H1 (cell line): Measurements from ENCODE around the gene HMGCS2. TPM values are rescaled to one million over a fixed set of nuclear protein-coding genes. Genes with fewer than 3 reads are reported as not detected.

Experiments used
- CTCF ChIA-PET: fragments of 300-600 bp; sonication (Branson Sonifier 250); formaldehyde crosslinking; loops from one replicate; lab custom pipeline; 2021; ENCODE audit not compliant: partially characterized antibody; lab: Charles Lee
- POLR2A ChIA-PET: fragments of 300-600 bp; sonication (Branson Sonifier 250); formaldehyde crosslinking; loops from one replicate; lab custom pipeline; 2021; ENCODE audit warnings: inconsistent platforms; ENCODE audit not compliant: partially characterized antibody; lab: Charles Lee
- DNase-seq, 2 experiments: peaks; one replicate each; pipeline versions ENCODE4 v3.0.0 to v3.0.0-alpha.2; 2010 to 2022; ENCODE audit warnings: low spot score in 2 of 2, low read depth in 1 of 2, mixed read lengths in 1 of 2
- FAIRE-seq: peaks from 2 replicates; lab custom pipeline; 2011; peaks lifted over from hg19 to GRCh38; lab: Jason Lieb, UNC
- H2AFZ ChIP-seq: 2 replicates; pipeline ENCODE4 v1.8.1; 2012; ENCODE audit warnings: low read length, inconsistent platforms
- H2AK5ac ChIP-seq: 2 replicates; pipeline ENCODE4 v1.6.1; 2013; ENCODE audit warnings: low read depth, low read length
- H2BK120ac ChIP-seq: replicated peaks from 2 replicates; pipeline ENCODE3; 2013; ENCODE audit warnings: low read depth, low read length, inconsistent platforms
- H2BK12ac ChIP-seq: 2 replicates; pipeline ENCODE4 v1.6.1; 2013; ENCODE audit warnings: low read depth, low read length
- H2BK15ac ChIP-seq: 2 replicates; pipeline ENCODE4 v1.6.1; 2013; ENCODE audit warnings: low read length
- H2BK20ac ChIP-seq: 2 replicates; pipeline ENCODE4 v1.6.1; 2013; ENCODE audit warnings: low read length
- H2BK5ac ChIP-seq: 2 replicates; pipeline ENCODE4 v1.6.1; 2013; ENCODE audit warnings: low read depth, low read length
- H3K14ac ChIP-seq: 2 replicates; pipeline ENCODE4 v1.6.1; 2013; ENCODE audit warnings: inconsistent platforms; ENCODE audit not compliant: insufficient read length
- H3K18ac ChIP-seq: 2 replicates; pipeline ENCODE4 v1.6.1; 2013; ENCODE audit warnings: low read length; ENCODE audit errors: extremely low read depth
- H3K23ac ChIP-seq: 2 replicates; pipeline ENCODE4 v1.6.1; 2013; ENCODE audit warnings: inconsistent platforms; ENCODE audit not compliant: insufficient read length
- H3K23me2 ChIP-seq: 2 replicates; pipeline ENCODE4 v1.6.1; 2013; ENCODE audit warnings: low read depth, low read length
- H3K27ac ChIP-seq: 2 replicates; pipeline ENCODE4 v1.6.1; 2011; ENCODE audit warnings: low read depth, low read length, inconsistent platforms
- H3K27me3 ChIP-seq, 4 experiments: replicated peaks in 1 of 4; 1 replicate in 1 of 4; 2 replicates in 3 of 4; pipeline versions ENCODE4 v1.6.1 to v1.8.1; 2011 to 2013; ENCODE audit warnings: low read length in 3 of 4, mild to moderate bottlenecking in 3 of 4, inconsistent platforms in 2 of 4, mixed read lengths in 2 of 4, moderate library complexity in 1 of 4; ENCODE audit not compliant: control insufficient read depth in 3 of 4, insufficient read depth in 3 of 4; ENCODE audit errors: extremely low read depth in 1 of 4
- H3K36me3 ChIP-seq, 4 experiments: 2 replicates each; pipeline versions ENCODE4 v1.6.1 to v1.8.1; 2011 to 2013; ENCODE audit warnings: mild to moderate bottlenecking in 4 of 4, low read length in 3 of 4, moderate library complexity in 2 of 4, control low read depth in 1 of 4, inconsistent platforms in 1 of 4; ENCODE audit not compliant: insufficient read depth in 4 of 4, control insufficient read depth in 2 of 4
- H3K4ac ChIP-seq: replicated peaks from 2 replicates; pipeline ENCODE3; 2013; ENCODE audit warnings: low read length, low read depth, mixed read lengths, inconsistent platforms; ENCODE audit not compliant: insufficient read length
- H3K4me1 ChIP-seq, 4 experiments: replicated peaks in 1 of 4; 1 replicate in 1 of 4; 2 replicates in 3 of 4; pipeline versions ENCODE4 v1.6.1 to v1.8.1; 2011 to 2013; ENCODE audit warnings: low read length in 3 of 4, inconsistent platforms in 2 of 4, mixed read lengths in 1 of 4; ENCODE audit not compliant: insufficient read depth in 4 of 4, control insufficient read depth in 3 of 4
- H3K4me2 ChIP-seq, 2 experiments: 2 replicates each; pipeline versions ENCODE4 v1.6.1 to v1.8.1; 2011 to 2013; ENCODE audit warnings: low read depth in 2 of 2, low read length in 2 of 2, control low read depth in 1 of 2, inconsistent platforms in 1 of 2, mild to moderate bottlenecking in 1 of 2; ENCODE audit not compliant: insufficient read depth in 1 of 2
- H3K4me3 ChIP-seq, 4 experiments: fragments of 200-600, 300-600 bp in 1 of 4; sonication (generic), shearing (Covaris generic), sonication (Bioruptor Twin) in 1 of 4; 2 replicates each; pipeline versions ENCODE4 v1.5.1 to v1.8.1; 2011 to 2016; ENCODE audit warnings: low read length in 4 of 4, low read depth in 3 of 4, control low read depth in 2 of 4, inconsistent platforms in 2 of 4, mild to moderate bottlenecking in 2 of 4, mixed read lengths in 1 of 4, moderate library complexity in 1 of 4; ENCODE audit not compliant: insufficient read depth in 2 of 4; ENCODE audit errors: extremely low read depth in 1 of 4
- H3K56ac ChIP-seq: replicated peaks from 2 replicates; pipeline ENCODE3; 2013; ENCODE audit warnings: low read depth, mild to moderate bottlenecking, mixed read lengths, low read length, inconsistent platforms; ENCODE audit not compliant: insufficient read length
- H3K79me1 ChIP-seq: 2 replicates; pipeline ENCODE4 v1.6.1; 2013; ENCODE audit warnings: low read depth, low read length, control low read depth
- H3K79me2 ChIP-seq, 2 experiments: 2 replicates each; pipeline versions ENCODE4 v1.6.1 to v1.8.1; 2012 to 2013; ENCODE audit warnings: low read length in 2 of 2, mild to moderate bottlenecking in 2 of 2, inconsistent platforms in 1 of 2; ENCODE audit not compliant: insufficient read depth in 2 of 2, control insufficient read depth in 1 of 2
- H3K9ac ChIP-seq, 4 experiments: replicated peaks in 1 of 4; 1 replicate in 1 of 4; 2 replicates in 3 of 4; pipeline versions ENCODE4 v1.6.1 to v1.8.1; 2011 to 2013; ENCODE audit warnings: low read depth in 3 of 4, low read length in 3 of 4, control low read depth in 2 of 4, mild to moderate bottlenecking in 2 of 4, moderate library complexity in 2 of 4, inconsistent platforms in 1 of 4; ENCODE audit errors: extremely low read depth in 1 of 4
- H3K9me3 ChIP-seq, 2 experiments: 2 replicates each; pipeline versions ENCODE4 v1.6.1 to v1.8.1; 2012 to 2013; ENCODE audit warnings: mild to moderate bottlenecking in 2 of 2, moderate library complexity in 2 of 2, control low read depth in 1 of 2, inconsistent platforms in 1 of 2, low read depth in 1 of 2, low read length in 1 of 2, mixed read lengths in 1 of 2; ENCODE audit not compliant: insufficient read depth in 2 of 2
- H4K20me1 ChIP-seq, 2 experiments: replicated peaks in 1 of 2; 2 replicates each; pipeline versions ENCODE3 to v1.8.1; 2011 to 2013; ENCODE audit warnings: inconsistent platforms in 2 of 2, low read length in 2 of 2, mild to moderate bottlenecking in 1 of 2; ENCODE audit not compliant: insufficient read depth in 2 of 2, control insufficient read depth in 1 of 2
- H4K5ac ChIP-seq: 2 replicates; pipeline ENCODE4 v1.6.1; 2013; ENCODE audit warnings: low read length, low read depth, mixed read lengths, inconsistent platforms; ENCODE audit not compliant: insufficient read length
- H4K8ac ChIP-seq: 2 replicates; pipeline ENCODE4 v1.8.0; 2013; ENCODE audit warnings: mild to moderate bottlenecking, moderate library complexity, low read length, inconsistent platforms; ENCODE audit not compliant: insufficient read depth; ENCODE audit errors: extremely low read depth
- H4K91ac ChIP-seq: replicated peaks from 2 replicates; pipeline ENCODE3; 2013; ENCODE audit warnings: low read length, mixed read lengths, inconsistent platforms; ENCODE audit not compliant: insufficient read length
- ATF2 ChIP-seq: IDR thresholded peaks from 2 replicates; pipeline ENCODE4 v1.6.1; 2012; ENCODE audit warnings: low read length, inconsistent platforms
- BCL11A ChIP-seq, 2 experiments: IDR thresholded peaks; one replicate each; pipeline ENCODE4 v1.6.1; 2011; ENCODE audit warnings: low read depth in 2 of 2, low read length in 2 of 2, mild to moderate bottlenecking in 2 of 2
- CBX5 ChIP-seq: fragments of 300-800, 300-1000 bp; sonication (generic); IDR thresholded peaks from 2 replicates; pipeline ENCODE4 v1.7.1; 2016; ENCODE audit warnings: antibody characterized with exemption, low read length, low read depth
- CEBPB ChIP-seq: IDR thresholded peaks from 2 replicates; pipeline ENCODE4 v1.6.1; 2012; ENCODE audit warnings: low read depth, low read length
- KDM5A ChIP-seq: fragments of 200-600 bp; IDR thresholded peaks from 2 replicates; pipeline ENCODE4 v1.7.1; 2012; ENCODE audit warnings: mild to moderate bottlenecking, low read length, inconsistent platforms, mixed read lengths
- POLR2A ChIP-seq, 2 experiments: IDR thresholded peaks; 1 replicate in 1 of 2; 2 replicates in 1 of 2; pipeline ENCODE4 v1.6.1; 2011; ENCODE audit warnings: low read depth in 2 of 2, low read length in 2 of 2, mild to moderate bottlenecking in 2 of 2; ENCODE audit errors: control extremely low read depth in 1 of 2
- POU5F1 ChIP-seq: IDR thresholded peaks from 2 replicates; pipeline ENCODE4 v1.6.1; 2011; ENCODE audit warnings: low read depth, mild to moderate bottlenecking, low read length, moderate library complexity
- RAD21 ChIP-seq, 2 experiments: IDR thresholded peaks in 1 of 2; conservative IDR thresholded peaks in 1 of 2; 2 replicates each; pipeline ENCODE4 v1.6.1; 2011; ENCODE audit warnings: low read depth in 2 of 2, low read length in 2 of 2, improper control_type of control experiment in 1 of 2, inconsistent platforms in 1 of 2, mild to moderate bottlenecking in 1 of 2, moderate library complexity in 1 of 2
- SAP30 ChIP-seq: fragments of 300-600 bp; sonication (generic); IDR thresholded peaks from 2 replicates; pipeline ENCODE4 v1.7.1; 2012; ENCODE audit warnings: low read length, moderate library complexity, mild to moderate bottlenecking, inconsistent platforms; ENCODE audit not compliant: insufficient read depth, insufficient replicate concordance
- TCF12 ChIP-seq: IDR thresholded peaks from 2 replicates; pipeline ENCODE4 v1.6.1; 2011; ENCODE audit warnings: low read depth, mild to moderate bottlenecking, low read length
- WGBS, 2 experiments: shearing (Covaris generic) in 1 of 2; methylation state at CpG; one replicate each; pipeline versions ENCODE4 v1.1.6 to v1.1.7; 2013 to 2015; ENCODE audit warnings: low lambda C conversion rate in 2 of 2, mixed read lengths in 2 of 2, inconsistent platforms in 1 of 2, low coverage in 1 of 2, missing lambda C conversion rate in 1 of 2; ENCODE audit not compliant: insufficient replicate concordance in 2 of 2, insufficient coverage in 1 of 2, insufficient read length in 1 of 2; ENCODE audit errors: extremely low coverage in 1 of 2, missing lambda C conversion rate in 1 of 2; 5-methylcytosine and 5-hydroxymethylcytosine counted together
- polyA plus RNA-seq, 7 experiments: library from polyadenylated mRNA; depleted of rRNA in 3 of 7; stranded (reverse) in 5 of 7; unstranded in 2 of 7; fragments of >200 nt in 5 of 7; fragments of 200-250 nt in 2 of 7; gene quantifications; 1 replicate in 5 of 7; 2 replicates in 1 of 7; 4 replicates in 1 of 7; pipeline versions ENCODE4 v1.2.1 to v1.2.3, GENCODE V29; 2011 to 2013; ENCODE audit warnings: missing spikeins in 2 of 7, mixed read lengths in 2 of 7
- total RNA-seq: library from RNA; stranded (reverse); fragmentation: NEBNext Ultra II Directional; extraction: Animal tissue kit (Norgen Biotek cat#: 25700); gene quantifications from 2 replicates; pipeline ENCODE4 v1.2.1, GENCODE V29; 2021

The HMGCS2 gene
- total and polyA plus RNA-seq, 2 of the 8 experiments (the other 6 are each of a cell fraction or from before 2014, with no cell fraction given), result not detected

DNA sequence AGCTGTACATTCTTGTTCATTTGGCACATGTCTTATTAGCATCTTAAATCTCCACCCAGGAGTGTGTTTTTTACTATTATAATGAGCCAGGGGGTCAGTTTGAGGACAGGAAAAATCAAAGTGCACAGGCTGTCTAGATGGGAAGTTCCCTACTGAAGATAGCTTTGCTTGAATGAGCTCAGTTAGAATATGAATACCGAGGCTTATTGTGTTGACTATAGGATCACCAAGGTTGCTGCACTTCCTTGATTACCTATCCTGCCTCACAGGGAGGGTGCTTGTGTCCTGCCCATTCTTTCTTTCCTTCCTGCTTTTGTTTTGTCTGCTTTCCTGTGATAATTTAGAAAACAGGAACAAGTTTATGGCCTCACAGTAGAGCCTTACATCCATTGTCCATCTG lies 40.7 kb downstream of the HMGCS2 start:
- H3K4me2 ChIP-seq, result no peak overlapping the region
- no peaks in the 10 kb centered on the region for H3K4me1 ChIP-seq
- no peak overlapping the region for H3K14ac ChIP-seq
- no peak overlapping the region for H2BK120ac ChIP-seq
- H2BK5ac ChIP-seq, result no peak overlapping the region
- DNase-seq, result no peak
- H3K56ac ChIP-seq, result no peak overlapping the region
- no peak overlapping the region for H3K9ac ChIP-seq
- peaks cover 49 to 100% (median 88%) of the 10 kb centered on the region in 4 experiments for H3K36me3 ChIP-seq
- no peak overlapping the region for H2BK12ac ChIP-seq
- no peak overlapping the region for H2BK20ac ChIP-seq
- H3K23ac ChIP-seq, result no peak overlapping the region
- no peak overlapping the region for H3K27ac ChIP-seq
- H4K20me1 ChIP-seq, result peaks cover 18 to 22% of the 10 kb centered on the region in 2 experiments
- peaks cover 0 to 70% of the 10 kb centered on the region in 2 experiments; a peak in 2 of 4 replicates for H3K79me2 ChIP-seq
- no peaks in the 10 kb centered on the region for H3K23me2 ChIP-seq
- 63% methylated on average over 1 of the region's 1 CpG; no CpG with 5 or more reads in 1 of the 2 experiments for WGBS, 2 experiments
- H2AFZ ChIP-seq, result no peak overlapping the region
- H3K9me3 ChIP-seq, result no peaks in the 10 kb centered on the region
- no peak overlapping the region for H3K18ac ChIP-seq
- H2BK15ac ChIP-seq, result no peak overlapping the region
- POLR2A ChIA-PET, result interaction anchor here (0.7 to 30.7 kb wide), 4 partner anchors 8 to 81 kb away, joined by 3 to 425 read pairs (median 184); partner anchors contain the start of gene PHGDH
- H3K27me3 ChIP-seq, result no peaks in the 10 kb centered on the region
- no peak overlapping the region for H4K8ac ChIP-seq
- peaks cover 18% of the 10 kb centered on the region for H3K79me1 ChIP-seq
- no peak overlapping the region for H4K5ac ChIP-seq
- H4K91ac ChIP-seq, result no peak overlapping the region
- no peak overlapping the region for H3K4me3 ChIP-seq
- no peak overlapping the region for H2AK5ac ChIP-seq
- CTCF ChIA-PET, result interaction anchor here (0.7 to 14.1 kb wide), 8 partner anchors 9 to 116 kb away, joined by 3 to 132 read pairs (median 4); no protein-coding TSS in a partner anchor
- FAIRE-seq, result no peak
- H3K4ac ChIP-seq, result no peak overlapping the region
- no peak for TF ChIP-seq BCL11A (IDR thresholded peaks at IDR 0.05; ENCODE audit: low read depth in 2 of 2, low read length in 2 of 2)
- no peak for TF ChIP-seq POLR2A (IDR thresholded peaks at IDR 0.05; ENCODE audit: control extremely low read depth in 1 of 2, low read depth in 2 of 2, low read length in 2 of 2)
- TF ChIP-seq CEBPB, result no peak
- TF ChIP-seq CBX5, result no peak
- no peak for TF ChIP-seq TCF12
- TF ChIP-seq RAD21 (IDR thresholded peaks at IDR 0.05 in 1 of 2, conservative IDR thresholded peaks at IDR 0.05 in 1 of 2; ENCODE audit: low read depth in 2 of 2, low read length in 2 of 2), result no peak
- TF ChIP-seq ATF2, result no peak
- TF ChIP-seq KDM5A, result no peak
- TF ChIP-seq SAP30, result no peak
- no peak for TF ChIP-seq POU5F1
